GM23248 (cell line): ENCODE measurements around the gene CAMTA1.

Source experiments
- EZH2 ChIP-seq: fragments of 200-600 bp; sonication (generic); IDR thresholded peaks from 2 replicates; pipeline ENCODE4 v1.6.1; 2018; ENCODE audit warnings: antibody characterized with exemption, mild to moderate bottlenecking; ENCODE audit not compliant: insufficient read depth, poor library complexity, severe bottlenecking
- EZH2phosphoT487 ChIP-seq: fragments of 200-600 bp; sonication (generic); IDR thresholded peaks from 2 replicates; pipeline ENCODE4 v1.6.1; 2018; ENCODE audit warnings: antibody characterized with exemption, moderate library complexity, mild to moderate bottlenecking, low read depth; ENCODE audit not compliant: insufficient read depth

DNA sequence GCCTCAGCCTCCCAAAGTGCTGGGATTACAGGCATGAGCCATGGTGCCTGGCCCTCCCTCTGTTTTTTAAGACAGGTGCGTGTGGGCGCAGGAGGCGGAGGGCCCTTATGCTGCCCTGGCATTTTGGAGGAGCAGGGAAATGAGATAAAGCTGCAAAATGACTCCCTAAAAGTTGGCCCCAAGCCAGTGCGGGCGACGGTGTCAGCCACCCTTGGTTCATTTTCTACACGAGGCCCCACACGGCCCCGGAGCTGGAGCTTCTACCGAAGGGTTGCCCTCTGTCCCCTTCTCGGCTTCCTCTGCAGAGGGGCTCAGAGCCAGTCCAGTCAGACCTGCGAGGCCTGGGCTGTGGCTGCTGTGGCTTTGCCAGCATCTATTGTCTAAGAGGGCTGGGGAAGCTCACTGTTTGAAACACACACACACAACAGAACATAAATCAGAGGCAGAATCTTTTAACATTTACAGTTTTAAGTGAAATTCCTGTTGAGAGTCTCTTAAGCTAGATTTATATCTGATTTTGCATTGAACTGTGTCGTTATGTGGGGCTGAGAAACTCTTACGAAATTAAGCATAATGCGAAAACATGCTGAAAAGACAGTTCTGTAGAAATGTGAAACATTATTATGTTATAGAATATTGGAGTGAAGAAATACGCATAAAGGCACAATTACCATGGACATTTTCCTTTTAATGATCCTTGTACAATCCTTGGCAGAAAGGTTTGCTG is 255.9 kb downstream of the CAMTA1 start:
- TF ChIP-seq EZH2phosphoT487 (no peak), EZH2 (no peak)
